ENCODE measurements around the gene MAPK10. TPM values are rescaled to one million over a fixed set of nuclear protein-coding genes. Genes with fewer than 3 reads are reported as not detected.

The MAPK10 gene
- polyA plus RNA-seq, 2 of the 4 experiments (the other 2 are of a cell fraction), result 1.4 to 3.4 TPM

GRCh38 chr4:86278126-86278525, 81.7 kb downstream of the MAPK10 start:
- no peak for DNase-seq (ENCODE audit: low read depth in 1 of 2, low spot score in 1 of 2)
- Histone ChIP-seq H3K27ac (no peak overlapping the region), H3K4me2 (no peak overlapping the region), H3K9me3 (no peaks in the 10 kb centered on the region), H3K4me1 (no peaks in the 10 kb centered on the region), H3K4me3 (no peak overlapping the region)
- 48% methylated on average over 2 of the region's 2 CpGs for WGBS (ENCODE audit: missing lambda C conversion rate)
- ChIA-PET CTCF (no interaction called here), POLR2A (no interaction called here)
- no peak for TF ChIP-seq CTCF (IDR thresholded peaks at IDR 0.05)
- no peak for TF ChIP-seq HDAC2 (IDR thresholded peaks at IDR 0.05)
- TF ChIP-seq KDM5A (IDR thresholded peaks at IDR 0.05), result no peak
- TF ChIP-seq MYC (IDR thresholded peaks at IDR 0.05; ENCODE audit: borderline replicate concordance, low read length), result no peak
- TF ChIP-seq HOXB13 (CRISPR knock-in tag; IDR thresholded peaks at IDR 0.05; ENCODE audit: low read depth), result no peak
- TF ChIP-seq RAD21 (conservative IDR thresholded peaks at IDR 0.05 in 1 of 2, IDR thresholded peaks at IDR 0.05 in 1 of 2), result no peak
- FAIRE-seq, result no peak
- no peak for ATAC-seq

DNA sequence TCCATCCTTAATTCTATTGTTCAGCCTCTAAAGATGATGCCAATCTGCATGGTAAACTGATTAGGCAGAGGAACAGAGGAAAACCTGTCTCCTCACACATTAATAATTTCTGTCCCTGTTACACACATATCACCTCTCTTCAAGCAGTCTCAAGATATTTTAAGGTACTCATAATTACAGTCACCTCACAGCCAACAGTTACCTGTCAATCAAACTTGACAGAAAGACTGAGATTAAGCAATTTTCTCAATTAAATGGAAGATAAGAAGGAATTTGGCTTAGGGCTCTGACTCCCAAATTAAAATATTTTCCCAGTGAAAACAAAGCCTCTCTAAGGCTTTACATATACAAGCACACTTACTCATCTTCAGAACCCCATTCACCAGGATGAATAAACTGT, 85.2 kb downstream of the MAPK10 start:
- Histone ChIP-seq H3K4me1 (no peaks in the 10 kb centered on the region), H3K4me2 (no peak overlapping the region), H3K27ac (no peak overlapping the region), H3K9me3 (no peaks in the 10 kb centered on the region), H3K4me3 (no peak overlapping the region)
- FAIRE-seq (no peak), DNase-seq (ENCODE audit: low read depth in 1 of 2, low spot score in 1 of 2) (no peak), ATAC-seq (no peak)
- ChIA-PET POLR2A (no interaction called here), CTCF (no interaction called here)
- no peak for TF ChIP-seq KDM5A (IDR thresholded peaks at IDR 0.05)
- TF ChIP-seq, protein P1, sequence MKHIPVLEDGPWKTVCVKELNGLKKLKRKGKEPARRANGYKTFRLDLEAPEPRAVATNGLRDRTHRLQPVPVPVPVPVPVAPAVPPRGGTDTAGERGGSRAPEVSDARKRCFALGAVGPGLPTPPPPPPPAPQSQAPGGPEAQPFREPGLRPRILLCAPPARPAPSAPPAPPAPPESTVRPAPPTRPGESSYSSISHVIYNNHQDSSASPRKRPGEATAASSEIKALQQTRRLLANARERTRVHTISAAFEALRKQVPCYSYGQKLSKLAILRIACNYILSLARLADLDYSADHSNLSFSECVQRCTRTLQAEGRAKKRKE (CRISPR knock-in tag; IDR thresholded peaks at IDR 0.05; ENCODE audit: low read depth), result no peak
- TF ChIP-seq CHD4 (IDR thresholded peaks at IDR 0.05; ENCODE audit: borderline replicate concordance), result no peak
- TF ChIP-seq TFCP2L1 (CRISPR knock-in tag; IDR thresholded peaks at IDR 0.05), result no peak
- TF ChIP-seq EP300 (IDR thresholded peaks at IDR 0.05), result no peak

DNA sequence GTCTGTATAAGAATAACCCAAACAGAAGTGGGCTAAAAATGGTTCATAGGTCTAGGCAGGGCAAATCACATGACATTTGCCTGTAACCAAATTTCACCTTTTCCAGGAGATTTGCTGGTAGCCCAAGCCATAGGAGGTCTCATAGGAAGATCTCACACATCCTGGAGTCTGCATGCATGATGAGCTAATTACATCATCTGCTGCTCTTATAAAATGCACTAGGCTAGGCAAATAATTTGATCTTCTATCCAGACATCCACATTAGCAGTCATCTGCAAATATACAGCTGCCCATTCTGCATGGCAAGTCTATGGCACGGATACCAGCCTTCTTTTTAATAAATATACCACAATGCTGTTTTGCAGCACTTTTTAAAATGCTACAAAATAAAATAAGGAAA, 87.2 kb downstream of the MAPK10 start:
- Histone ChIP-seq H3K4me3 (no peak overlapping the region), H3K4me2 (no peak overlapping the region), H3K27ac (no peak overlapping the region), H3K4me1 (no peaks in the 10 kb centered on the region), H3K9me3 (no peaks in the 10 kb centered on the region)
- ChIA-PET CTCF (no interaction called here), POLR2A (no interaction called here)
- FAIRE-seq, result no peak
- WGBS (ENCODE audit: missing lambda C conversion rate), result 70% methylated on average over 1 of the region's 1 CpG
- TF ChIP-seq SREBF2 (IDR thresholded peaks at IDR 0.05), result no peak
- TF ChIP-seq GATA3 (IDR thresholded peaks at IDR 0.05; ENCODE audit: borderline replicate concordance), result no peak
- no peak for TF ChIP-seq POLR2AphosphoS2 (conservative IDR thresholded peaks at IDR 0.05; ENCODE audit: low read length)
- no peak for TF ChIP-seq EP300 (IDR thresholded peaks at IDR 0.05)
- no peak for TF ChIP-seq MYC (IDR thresholded peaks at IDR 0.05; ENCODE audit: borderline replicate concordance, low read length)
- no peak for TF ChIP-seq MAFK (IDR thresholded peaks at IDR 0.05; ENCODE audit: partially characterized antibody)
- no peak for TF ChIP-seq NFE2L2 (conservative IDR thresholded peaks at IDR 0.05; ENCODE audit: low read length)
- TF ChIP-seq, protein P2, sequence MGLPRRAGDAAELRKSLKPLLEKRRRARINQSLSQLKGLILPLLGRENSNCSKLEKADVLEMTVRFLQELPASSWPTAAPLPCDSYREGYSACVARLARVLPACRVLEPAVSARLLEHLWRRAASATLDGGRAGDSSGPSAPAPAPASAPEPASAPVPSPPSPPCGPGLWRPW (IDR thresholded peaks at IDR 0.05), result no peak
- no peak for TF ChIP-seq BHLHE40 (IDR thresholded peaks at IDR 0.05; ENCODE audit: low read depth, low read length)
- no peak for TF ChIP-seq CHD2 (IDR thresholded peaks at IDR 0.05; ENCODE audit: low read length, partially characterized antibody)
- no peak for TF ChIP-seq NPAS2 (CRISPR knock-in tag; IDR thresholded peaks at IDR 0.05; ENCODE audit: borderline replicate concordance)
- no peak for TF ChIP-seq RARB (CRISPR knock-in tag; IDR thresholded peaks at IDR 0.05)
- no peak for TF ChIP-seq RNF2 (IDR thresholded peaks at IDR 0.05; ENCODE audit: borderline replicate concordance, low read depth)
- no peak for TF ChIP-seq PHF8 (IDR thresholded peaks at IDR 0.05; ENCODE audit: borderline replicate concordance, low read depth)
- no peak for ATAC-seq
- no peak for DNase-seq (ENCODE audit: low read depth in 1 of 2, low spot score in 1 of 2)
